Adrenal gland (tissue), 5 donors: ENCODE measurements around the gene CLIP4.

ENCODE experiments used
- POLR2A ChIP-seq, 2 donors: fragments of 450-650 bp; IDR thresholded peaks; one replicate each; pipeline ENCODE4 v1.6.1; 2017; ENCODE audit warnings: antibody characterized with exemption in 2 of 2, mild to moderate bottlenecking in 2 of 2, moderate library complexity in 1 of 2
- TF ChIP-seq, protein P1 (sequence below), 6 experiments: fragments of 450-650 bp in 4 of 6; fragments of 200-600 bp in 2 of 6; sonication (generic) in 1 of 6; IDR thresholded peaks; 1 replicate in 5 of 6; 2 replicates in 1 of 6; pipeline versions ENCODE4 v1.5.1 to v1.8.0; 2016 to 2021; ENCODE audit warnings: antibody characterized with exemption in 6 of 6, mild to moderate bottlenecking in 2 of 6, moderate library complexity in 1 of 6
- donor health status: DM: no; HTN: no; CAD: no.

DNA sequence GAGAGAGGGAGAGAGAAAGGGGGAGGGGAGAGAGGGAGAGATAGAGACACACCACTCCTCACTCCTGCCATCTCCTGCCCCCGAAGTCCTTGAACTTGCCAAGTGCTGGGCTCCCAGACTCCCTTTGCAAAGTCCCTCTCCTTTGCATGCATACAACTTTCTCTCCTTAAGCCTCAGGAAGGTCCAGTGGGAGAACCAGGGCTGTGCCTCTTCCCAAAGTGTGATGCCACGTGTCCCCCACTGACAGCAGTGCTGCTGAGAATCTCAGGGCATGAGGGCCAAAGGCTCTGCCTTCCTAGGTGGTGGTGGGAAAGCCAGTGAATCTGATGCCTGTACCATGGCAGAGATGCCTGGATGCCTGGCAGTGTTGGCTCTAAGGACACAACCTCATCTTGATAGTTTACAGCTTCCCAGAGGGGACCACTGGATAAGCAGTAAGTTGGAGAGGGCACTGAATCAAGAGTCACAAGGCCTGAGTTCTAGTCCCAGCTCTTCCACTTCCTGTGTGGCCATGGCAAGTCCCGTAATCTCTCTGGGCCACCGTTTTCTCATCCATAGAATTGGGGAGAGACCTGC lies 103.4 kb downstream of the CLIP4 start:
- TF ChIP-seq POLR2A (IDR thresholded peaks at IDR 0.05) = no peak
- TF ChIP-seq, protein P1, sequence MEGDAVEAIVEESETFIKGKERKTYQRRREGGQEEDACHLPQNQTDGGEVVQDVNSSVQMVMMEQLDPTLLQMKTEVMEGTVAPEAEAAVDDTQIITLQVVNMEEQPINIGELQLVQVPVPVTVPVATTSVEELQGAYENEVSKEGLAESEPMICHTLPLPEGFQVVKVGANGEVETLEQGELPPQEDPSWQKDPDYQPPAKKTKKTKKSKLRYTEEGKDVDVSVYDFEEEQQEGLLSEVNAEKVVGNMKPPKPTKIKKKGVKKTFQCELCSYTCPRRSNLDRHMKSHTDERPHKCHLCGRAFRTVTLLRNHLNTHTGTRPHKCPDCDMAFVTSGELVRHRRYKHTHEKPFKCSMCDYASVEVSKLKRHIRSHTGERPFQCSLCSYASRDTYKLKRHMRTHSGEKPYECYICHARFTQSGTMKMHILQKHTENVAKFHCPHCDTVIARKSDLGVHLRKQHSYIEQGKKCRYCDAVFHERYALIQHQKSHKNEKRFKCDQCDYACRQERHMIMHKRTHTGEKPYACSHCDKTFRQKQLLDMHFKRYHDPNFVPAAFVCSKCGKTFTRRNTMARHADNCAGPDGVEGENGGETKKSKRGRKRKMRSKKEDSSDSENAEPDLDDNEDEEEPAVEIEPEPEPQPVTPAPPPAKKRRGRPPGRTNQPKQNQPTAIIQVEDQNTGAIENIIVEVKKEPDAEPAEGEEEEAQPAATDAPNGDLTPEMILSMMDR (IDR thresholded peaks at IDR 0.05) = no peak
